ENCODE results near the gene DYDC2.

DYDC2 gene

GRCh38 chr10:80410122-80410521 is 53.5 kb downstream of the DYDC2 start:
- Histone ChIP-seq H3K14ac (ENCODE audit: low read length in 2 of 2) (peak overlapping the region in 1 of 2 experiments; percentile 8), H4K91ac (ENCODE audit: low read length) (peak overlapping the region; percentile 8), H4K8ac (ENCODE audit: low read length) (no peak overlapping the region), H3K4me1 (ENCODE audit: control insufficient read depth, insufficient read depth, low read depth, low read length) (peaks cover 43% of the 10 kb centered on the region), H2AFZ (ENCODE audit: low read depth, low read length) (no peak overlapping the region), H3K27ac (ENCODE audit: low read length, poor library complexity, severe bottlenecking) (no peak overlapping the region), H2BK12ac (ENCODE audit: low read length in 2 of 2) (peak overlapping the region in 1 of 2 experiments; percentile 17), H3K79me1 (replicated peaks; ENCODE audit: low read length, poor library complexity, severe bottlenecking) (peaks cover 26% of the 10 kb centered on the region), H3K27me3 (ENCODE audit: control insufficient read depth in 1 of 2, insufficient read depth in 1 of 2, low read length in 2 of 2) (peaks cover 0 to 7% of the 10 kb centered on the region in 2 experiments), H2BK120ac (ENCODE audit: low read depth, low read length) (no peak overlapping the region), H3K36me3 (ENCODE audit: control insufficient read depth in 1 of 2, insufficient read depth in 2 of 2, low read depth in 1 of 2, low read length in 2 of 2) (peaks cover 0 to 3% of the 10 kb centered on the region in 2 experiments), H3K4ac (ENCODE audit: low read depth in 1 of 2, low read length in 2 of 2) (peak overlapping the region in 1 of 2 experiments; percentile 3), H3K23ac (ENCODE audit: low read length in 2 of 2) (no peak overlapping the region), H3K9ac (ENCODE audit: low read length) (no peak overlapping the region), H2AK5ac (ENCODE audit: low read length, severe bottlenecking) (no peak overlapping the region), H3K4me3 (ENCODE audit: insufficient read depth in 1 of 2, low read depth in 1 of 2, low read length in 2 of 2) (no peak overlapping the region), H3K4me2 (ENCODE audit: low read length, poor library complexity, severe bottlenecking) (no peak overlapping the region), H2BK15ac (ENCODE audit: low read depth, poor library complexity, severe bottlenecking) (no peak overlapping the region), H3K18ac (ENCODE audit: low read depth in 1 of 2, low read length in 2 of 2) (peak overlapping the region; percentile 1 to 75), H2BK5ac (ENCODE audit: low read depth, low read length, poor library complexity, severe bottlenecking) (no peak overlapping the region), H3K9me3 (ENCODE audit: control insufficient read depth, low read length) (no peaks in the 10 kb centered on the region)
- DNase-seq = peak; percentile 29
- 60% methylated on average over 2 of the region's 2 CpGs for WGBS

GRCh38 chr10:80410578-80411145 is 54.1 kb downstream of the DYDC2 start:
- Histone ChIP-seq H3K18ac (ENCODE audit: low read depth in 1 of 2, low read length in 2 of 2) (peak overlapping the region; percentile 50 to 58), H3K79me1 (replicated peaks; ENCODE audit: low read length, poor library complexity, severe bottlenecking) (peaks cover 30% of the 10 kb centered on the region), H3K4me2 (ENCODE audit: low read length, poor library complexity, severe bottlenecking) (no peak overlapping the region), H2AK5ac (ENCODE audit: low read length, severe bottlenecking) (no peak overlapping the region), H4K8ac (ENCODE audit: low read length) (peak overlapping the region; percentile 43), H2BK120ac (ENCODE audit: low read depth, low read length) (no peak overlapping the region), H3K9ac (ENCODE audit: low read length) (no peak overlapping the region), H2AFZ (ENCODE audit: low read depth, low read length) (no peak overlapping the region), H3K4me3 (ENCODE audit: insufficient read depth in 1 of 2, low read depth in 1 of 2, low read length in 2 of 2) (no peak overlapping the region), H2BK12ac (ENCODE audit: low read length in 2 of 2) (peak overlapping the region; percentile 64 to 92), H3K27ac (ENCODE audit: low read length, poor library complexity, severe bottlenecking) (no peak overlapping the region), H4K91ac (ENCODE audit: low read length) (peak overlapping the region; percentile 70), H2BK5ac (ENCODE audit: low read depth, low read length, poor library complexity, severe bottlenecking) (no peak overlapping the region), H3K4me1 (ENCODE audit: control insufficient read depth, insufficient read depth, low read depth, low read length) (peaks cover 45% of the 10 kb centered on the region), H3K23ac (ENCODE audit: low read length in 2 of 2) (peak overlapping the region in 1 of 2 experiments; percentile 68), H2BK15ac (ENCODE audit: low read depth, poor library complexity, severe bottlenecking) (no peak overlapping the region), H3K14ac (ENCODE audit: low read length in 2 of 2) (peak overlapping the region in 1 of 2 experiments; percentile 76), H3K27me3 (ENCODE audit: control insufficient read depth in 1 of 2, insufficient read depth in 1 of 2, low read length in 2 of 2) (peaks cover 0 to 7% of the 10 kb centered on the region in 2 experiments), H3K36me3 (ENCODE audit: control insufficient read depth in 1 of 2, insufficient read depth in 2 of 2, low read depth in 1 of 2, low read length in 2 of 2) (peaks cover 0 to 6% of the 10 kb centered on the region in 2 experiments), H3K4ac (ENCODE audit: low read depth in 1 of 2, low read length in 2 of 2) (peak overlapping the region; percentile 3 to 75), H3K9me3 (ENCODE audit: control insufficient read depth, low read length) (no peaks in the 10 kb centered on the region)
- 79% methylated on average over 2 of the region's 5 CpGs for WGBS
- no peak for DNase-seq

- Histone ChIP-seq H3K14ac (ENCODE audit: low read length in 2 of 2) (peak overlapping the region in 1 of 2 experiments; percentile 76), H3K4ac (ENCODE audit: low read depth in 1 of 2, low read length in 2 of 2) (peak overlapping the region; percentile 3 to 75), H2BK120ac (ENCODE audit: low read depth, low read length) (no peak overlapping the region), H3K4me1 (ENCODE audit: control insufficient read depth, insufficient read depth, low read depth, low read length) (peaks cover 46% of the 10 kb centered on the region), H3K4me2 (ENCODE audit: low read length, poor library complexity, severe bottlenecking) (no peak overlapping the region), H2BK5ac (ENCODE audit: low read depth, low read length, poor library complexity, severe bottlenecking) (no peak overlapping the region), H3K4me3 (ENCODE audit: insufficient read depth in 1 of 2, low read depth in 1 of 2, low read length in 2 of 2) (no peak overlapping the region), H2BK12ac (ENCODE audit: low read length in 2 of 2) (peak overlapping the region; percentile 22 to 92), H3K27ac (ENCODE audit: low read length, poor library complexity, severe bottlenecking) (no peak overlapping the region), H3K27me3 (ENCODE audit: control insufficient read depth in 1 of 2, insufficient read depth in 1 of 2, low read length in 2 of 2) (peaks cover 0 to 7% of the 10 kb centered on the region in 2 experiments), H3K79me1 (replicated peaks; ENCODE audit: low read length, poor library complexity, severe bottlenecking) (peaks cover 34% of the 10 kb centered on the region), H3K18ac (ENCODE audit: low read depth in 1 of 2, low read length in 2 of 2) (peak overlapping the region; percentile 58 to 59), H3K23ac (ENCODE audit: low read length in 2 of 2) (no peak overlapping the region), H4K91ac (ENCODE audit: low read length) (no peak overlapping the region), H3K36me3 (ENCODE audit: control insufficient read depth in 1 of 2, insufficient read depth in 2 of 2, low read depth in 1 of 2, low read length in 2 of 2) (peaks cover 0 to 6% of the 10 kb centered on the region in 2 experiments), H2BK15ac (ENCODE audit: low read depth, poor library complexity, severe bottlenecking) (no peak overlapping the region), H2AK5ac (ENCODE audit: low read length, severe bottlenecking) (no peak overlapping the region), H2AFZ (ENCODE audit: low read depth, low read length) (no peak overlapping the region), H3K9me3 (ENCODE audit: control insufficient read depth, low read length) (no peaks in the 10 kb centered on the region), H4K8ac (ENCODE audit: low read length) (peak overlapping the region; percentile 43), H3K9ac (ENCODE audit: low read length) (no peak overlapping the region)
- WGBS = 21% methylated on average over 2 of the region's 2 CpGs
- peak; percentile 85 for DNase-seq
These were observed 54.7 kb downstream of the DYDC2 start for GRCh38 chr10:80411267-80411668.

- Histone ChIP-seq H4K8ac (ENCODE audit: low read length) (peak overlapping the region; percentile 19), H3K27ac (ENCODE audit: low read length, poor library complexity, severe bottlenecking) (no peak overlapping the region), H3K36me3 (ENCODE audit: control insufficient read depth in 1 of 2, insufficient read depth in 2 of 2, low read depth in 1 of 2, low read length in 2 of 2) (peaks cover 0 to 6% of the 10 kb centered on the region in 2 experiments), H3K9ac (ENCODE audit: low read length) (no peak overlapping the region), H3K27me3 (ENCODE audit: control insufficient read depth in 1 of 2, insufficient read depth in 1 of 2, low read length in 2 of 2) (peaks cover 0 to 7% of the 10 kb centered on the region in 2 experiments), H3K18ac (ENCODE audit: low read depth in 1 of 2, low read length in 2 of 2) (peak overlapping the region; percentile 42 to 84), H3K4ac (ENCODE audit: low read depth in 1 of 2, low read length in 2 of 2) (peak overlapping the region; percentile 54 to 58), H4K91ac (ENCODE audit: low read length) (peak overlapping the region; percentile 31), H2AFZ (ENCODE audit: low read depth, low read length) (no peak overlapping the region), H3K4me1 (ENCODE audit: control insufficient read depth, insufficient read depth, low read depth, low read length) (peaks cover 49% of the 10 kb centered on the region), H2BK120ac (ENCODE audit: low read depth, low read length) (no peak overlapping the region), H3K23ac (ENCODE audit: low read length in 2 of 2) (no peak overlapping the region), H3K4me2 (ENCODE audit: low read length, poor library complexity, severe bottlenecking) (no peak overlapping the region), H3K14ac (ENCODE audit: low read length in 2 of 2) (no peak overlapping the region), H2BK15ac (ENCODE audit: low read depth, poor library complexity, severe bottlenecking) (no peak overlapping the region), H3K4me3 (ENCODE audit: insufficient read depth in 1 of 2, low read depth in 1 of 2, low read length in 2 of 2) (no peak overlapping the region), H3K9me3 (ENCODE audit: control insufficient read depth, low read length) (no peaks in the 10 kb centered on the region), H2BK5ac (ENCODE audit: low read depth, low read length, poor library complexity, severe bottlenecking) (no peak overlapping the region), H2BK12ac (ENCODE audit: low read length in 2 of 2) (peak overlapping the region; percentile 64 to 82), H3K79me1 (replicated peaks; ENCODE audit: low read length, poor library complexity, severe bottlenecking) (peaks cover 34% of the 10 kb centered on the region), H2AK5ac (ENCODE audit: low read length, severe bottlenecking) (no peak overlapping the region)
- DNase-seq = no peak
- WGBS = no CpG with 5 or more reads among the region's 1 CpG
These were observed 55.2 kb downstream of the DYDC2 start for GRCh38 chr10:80411681-80412220.
